Uterus (tissue), 2 donors: ENCODE measurements around the gene MGAT4A.

Experiments used
- CTCF ChIP-seq, 4 experiments: fragments of 200-600 bp in 2 of 4; fragments of 450-650 bp in 2 of 4; sonication (generic) in 2 of 4; IDR thresholded peaks; one replicate each; pipeline ENCODE4 v1.5.1; 2016 to 2019; ENCODE audit warnings: antibody characterized with exemption in 4 of 4, mild to moderate bottlenecking in 2 of 4, moderate library complexity in 1 of 4
- POLR2A ChIP-seq, 2 donors: fragments of 450-650 bp; IDR thresholded peaks; one replicate each; pipeline ENCODE4 v1.6.1; 2016; ENCODE audit warnings: antibody characterized with exemption in 2 of 2, mild to moderate bottlenecking in 1 of 2, moderate library complexity in 1 of 2

- TF ChIP-seq POLR2A (IDR thresholded peaks at IDR 0.05) (no peak), CTCF (IDR thresholded peaks at IDR 0.05) (no peak)
Measured at GRCh38 chr2:98734162-98734561, 3.2 kb upstream of the MGAT4A start.
